Ishikawa (cell line): ENCODE measurements around the gene IGSF3.

Experiments used
- CEBPB ChIP-seq: IDR thresholded peaks from 2 replicates; pipeline ENCODE4 v1.6.1; 2012
- CREB1 ChIP-seq: IDR thresholded peaks from 2 replicates; pipeline ENCODE4 v1.6.1; 2012; ENCODE audit warnings: low read depth
- EGR1 ChIP-seq: IDR thresholded peaks from 2 replicates; pipeline ENCODE4 v1.6.1; 2012
- EP300 ChIP-seq: IDR thresholded peaks from 2 replicates; pipeline ENCODE4 v1.6.1; 2012; ENCODE audit warnings: borderline replicate concordance
- FOXM1 ChIP-seq: IDR thresholded peaks from 2 replicates; pipeline ENCODE4 v1.6.1; 2012; ENCODE audit warnings: low read depth, borderline replicate concordance
- MAX ChIP-seq: IDR thresholded peaks from 2 replicates; pipeline ENCODE4 v1.6.1; 2012
- NFIC ChIP-seq: IDR thresholded peaks from 2 replicates; pipeline ENCODE4 v1.6.1; 2012
- RAD21 ChIP-seq: IDR thresholded peaks from 2 replicates; pipeline ENCODE4 v1.6.1; 2012; ENCODE audit warnings: low read depth
- REST ChIP-seq: IDR thresholded peaks from 2 replicates; pipeline ENCODE4 v1.6.1; 2012; ENCODE audit warnings: low read depth, mild to moderate bottlenecking
- TAF1 ChIP-seq: IDR thresholded peaks from 2 replicates; pipeline ENCODE4 v1.6.1; 2012; ENCODE audit warnings: low read depth, mild to moderate bottlenecking
- TCF12 ChIP-seq: IDR thresholded peaks from 2 replicates; pipeline ENCODE4 v1.6.1; 2012; ENCODE audit warnings: low read depth
- TEAD4 ChIP-seq: IDR thresholded peaks from 2 replicates; pipeline ENCODE4 v1.6.1; 2012
- USF1 ChIP-seq: IDR thresholded peaks from 2 replicates; pipeline ENCODE4 v1.6.1; 2012
- YY1 ChIP-seq: IDR thresholded peaks from 2 replicates; pipeline ENCODE4 v1.6.1; 2012; ENCODE audit warnings: low read depth
- ZBTB7A ChIP-seq: IDR thresholded peaks from 2 replicates; pipeline ENCODE4 v1.6.1; 2012; ENCODE audit warnings: low read depth

Gene IGSF3

GRCh38 chr1:116531917-116532316, 135.6 kb downstream of the IGSF3 start:
- TF ChIP-seq TEAD4 (no peak), RAD21 (no peak), MAX (no peak), CREB1 (no peak), EP300 (no peak), ZBTB7A (no peak)

GRCh38 chr1:116529681-116530080, 137.9 kb downstream of the IGSF3 start:
- TF ChIP-seq CREB1 (no peak), CEBPB (no peak), ZBTB7A (no peak), USF1 (no peak), MAX (no peak), EGR1 (no peak), TEAD4 (no peak), FOXM1 (no peak), EP300 (no peak), YY1 (no peak), TAF1 (no peak), RAD21 (no peak), NFIC (no peak), TCF12 (no peak), REST (no peak)

- TF ChIP-seq FOXM1 (no peak), TEAD4 (no peak), YY1 (no peak), CEBPB (no peak), USF1 (no peak), MAX (no peak), REST (no peak), NFIC (no peak), CREB1 (no peak), TCF12 (no peak), EGR1 (no peak)
Observed at GRCh38 chr1:116529199-116529631, 138.3 kb downstream of the IGSF3 start.

- no peak for TF ChIP-seq TCF12
- no peak for TF ChIP-seq REST
- no peak for TF ChIP-seq FOXM1
- TF ChIP-seq YY1, result no peak
Observed at GRCh38 chr1:116528329-116529083, 139.0 kb downstream of the IGSF3 start.
